Kidney (tissue), 14 donors: ENCODE results near the gene CEP112. TPM values are rescaled to one million over a fixed set of nuclear protein-coding genes. Genes with fewer than 3 reads are reported as not detected.

Experiments used
- DNase-seq, 5 donors: peaks; one replicate each; pipeline ENCODE4 v3.0.0-alpha.2; 2013 to 2020
- FAIRE-seq: peaks from 2 replicates; lab custom pipeline; 2012; peaks lifted over from hg19 to GRCh38; lab: Jason Lieb, UNC
- H3K27ac ChIP-seq, 2 donors: one replicate each; pipeline ENCODE4 v1.7.0; 2013; ENCODE audit warnings: low read depth in 2 of 2, low read length in 2 of 2, inconsistent platforms in 1 of 2
- H3K27me3 ChIP-seq: one replicate; pipeline ENCODE4 v1.7.1; 2013; ENCODE audit warnings: low read length, inconsistent platforms; ENCODE audit not compliant: control insufficient read depth, insufficient read depth
- H3K36me3 ChIP-seq, 3 donors: one replicate each; pipeline versions ENCODE4 v1.7.0 to v1.7.1; 2013; ENCODE audit warnings: low read length in 3 of 3, control low read depth in 1 of 3, inconsistent platforms in 1 of 3; ENCODE audit not compliant: insufficient read depth in 3 of 3, control insufficient read depth in 2 of 3
- H3K4me1 ChIP-seq, 3 donors: one replicate each; pipeline versions ENCODE4 v1.7.0 to v1.7.1; 2013; ENCODE audit warnings: low read length in 3 of 3, inconsistent platforms in 1 of 3, low read depth in 1 of 3; ENCODE audit not compliant: control insufficient read depth in 2 of 3, insufficient read depth in 2 of 3
- H3K4me3 ChIP-seq, 3 donors: one replicate each; pipeline versions ENCODE4 v1.7.0 to v1.8.1; 2013; ENCODE audit warnings: low read length in 3 of 3, control low read depth in 1 of 3, inconsistent platforms in 1 of 3
- H3K9ac ChIP-seq, 3 donors: one replicate each; pipeline versions ENCODE4 v1.7.0 to v1.7.1; 2013; ENCODE audit warnings: low read length in 3 of 3, control low read depth in 1 of 3, inconsistent platforms in 1 of 3
- H3K9me3 ChIP-seq, 3 donors: one replicate each; pipeline versions ENCODE4 v1.7.0 to v1.7.1; 2013; ENCODE audit warnings: low read length in 3 of 3, control low read depth in 1 of 3, inconsistent platforms in 1 of 3; ENCODE audit not compliant: control insufficient read depth in 2 of 3, insufficient read depth in 1 of 3
- CTCF ChIP-seq: IDR thresholded peaks from 3 replicates; pipeline ENCODE4 v1.5.1; 2012; ENCODE audit warnings: mild to moderate bottlenecking, moderate library complexity, borderline replicate concordance; ENCODE audit not compliant: insufficient read depth; ENCODE audit errors: extremely low read depth
- intact Hi-C: fragments of 100-400 bp; cut with DNase I; formaldehyde crosslinking; loops from one replicate; pipeline ENCODE4 v1.11.1; 2022
- polyA plus RNA-seq: library from polyadenylated mRNA; stranded (reverse); fragments of 350-450 nt; fragmentation: Illumina TruSeq; extraction: RNeasy Lipid Tissue Mini Kit (QIAGEN cat#74804); gene quantifications from one replicate; pipeline ENCODE4 v1.2.3, GENCODE V29; 2014; ENCODE audit warnings: low read depth, low replicate concordance; ENCODE audit not compliant: insufficient read depth
- total RNA-seq: library from RNA; stranded (reverse); fragmentation: NEBNext Ultra II Directional; extraction: Animal tissue kit (Norgen Biotek cat#: 25700); gene quantifications from one replicate; pipeline ENCODE4 v1.2.1, GENCODE V29; 2021
- donor health status: control.
- donor health status: control.
- donor health status: control.
- donor health status: control.
- donor health status: control.
- donor health status: DM: yes; HTN: yes; CAD: no.
- donor health status: Normal renal cell carcinoma (clear cell type).

CEP112 gene
- total and polyA plus RNA-seq, 2 donors from 2014 or later, result 17.0 to 27.4 TPM

GRCh38 chr17:65609286-65609685, 582.6 kb downstream of the CEP112 start:
- Histone ChIP-seq H3K4me3 (no peak overlapping the region), H3K27me3 (no peaks in the 10 kb centered on the region), H3K27ac (no peak overlapping the region), H3K4me1 (no peaks in the 10 kb centered on the region), H3K9ac (no peak overlapping the region), H3K9me3 (no peaks in the 10 kb centered on the region), H3K36me3 (no peaks in the 10 kb centered on the region)
- no peak for DNase-seq
- intact Hi-C loops, result no loop called here
- no peak for TF ChIP-seq CTCF
- no peak for FAIRE-seq

- FAIRE-seq (no peak), DNase-seq (no peak)
- TF ChIP-seq CTCF, result no peak
- Histone ChIP-seq H3K9me3 (no peaks in the 10 kb centered on the region), H3K4me1 (no peaks in the 10 kb centered on the region), H3K27me3 (no peaks in the 10 kb centered on the region), H3K9ac (no peak overlapping the region), H3K27ac (no peak overlapping the region), H3K36me3 (no peaks in the 10 kb centered on the region), H3K4me3 (no peak overlapping the region)
- intact Hi-C loops, result no loop called here
These were observed 587.9 kb downstream of the CEP112 start for GRCh38 chr17:65604070-65604469.

- H3K4me3 ChIP-seq, result no peak overlapping the region
- H3K9me3 ChIP-seq, result no peaks in the 10 kb centered on the region
- H3K36me3 ChIP-seq, result no peaks in the 10 kb centered on the region
- no peaks in the 10 kb centered on the region for H3K27me3 ChIP-seq
- H3K9ac ChIP-seq, result no peak overlapping the region
- TF ChIP-seq CTCF, result no peak
- H3K4me1 ChIP-seq, result no peaks in the 10 kb centered on the region
- intact Hi-C loops, result no loop called here
- DNase-seq (no peak), FAIRE-seq (no peak)
- H3K27ac ChIP-seq, result no peak overlapping the region
These were observed 590.1 kb downstream of the CEP112 start for GRCh38 chr17:65601881-65602280.

- no peak for TF ChIP-seq CTCF
- H3K4me1 ChIP-seq, result no peaks in the 10 kb centered on the region
- H3K9ac ChIP-seq, result no peak overlapping the region
- H3K27ac ChIP-seq, result no peak overlapping the region
- no peaks in the 10 kb centered on the region for H3K27me3 ChIP-seq
- FAIRE-seq (no peak), DNase-seq (no peak)
- no peaks in the 10 kb centered on the region for H3K36me3 ChIP-seq
- no peaks in the 10 kb centered on the region for H3K9me3 ChIP-seq
- no peak overlapping the region for H3K4me3 ChIP-seq
- intact Hi-C loops, result no loop called here
These were observed 590.8 kb downstream of the CEP112 start for GRCh38 chr17:65601145-65601544.
